Activated T-helper 1 cell treated with anti-CD3 and anti-CD28 coated beads, Interleukin-2, amount 50 U/mL, for 16 hours (primary cell): ENCODE data around the gene DNAJC1.

Source experiments
- DNase-seq, 2 donors: peaks; one replicate each; pipeline ENCODE4 v3.0.0-alpha.2; 2020; ENCODE audit warnings: low read depth in 1 of 2, low spot score in 1 of 2

The DNAJC1 gene

DNA sequence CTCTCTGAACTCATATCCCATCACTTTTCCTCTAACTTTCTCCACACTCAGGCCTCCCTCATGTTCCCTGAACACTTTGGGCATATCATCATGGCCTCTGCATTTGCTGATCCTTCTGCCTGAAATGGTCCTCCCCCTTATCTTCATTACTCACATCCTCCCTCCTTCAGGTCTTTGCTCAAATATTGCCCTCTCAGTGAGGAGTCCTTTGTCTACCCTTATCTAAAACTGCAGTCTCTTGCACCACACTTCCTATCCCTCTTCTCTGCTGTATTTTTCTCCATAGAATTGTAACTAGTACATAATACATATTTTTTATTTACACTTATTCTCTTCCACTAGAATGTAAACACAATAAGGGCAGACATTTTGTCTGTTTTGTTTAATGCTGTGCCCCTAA, 41.7 kb downstream of the DNAJC1 start:
- DNase-seq, result no peak

DNA sequence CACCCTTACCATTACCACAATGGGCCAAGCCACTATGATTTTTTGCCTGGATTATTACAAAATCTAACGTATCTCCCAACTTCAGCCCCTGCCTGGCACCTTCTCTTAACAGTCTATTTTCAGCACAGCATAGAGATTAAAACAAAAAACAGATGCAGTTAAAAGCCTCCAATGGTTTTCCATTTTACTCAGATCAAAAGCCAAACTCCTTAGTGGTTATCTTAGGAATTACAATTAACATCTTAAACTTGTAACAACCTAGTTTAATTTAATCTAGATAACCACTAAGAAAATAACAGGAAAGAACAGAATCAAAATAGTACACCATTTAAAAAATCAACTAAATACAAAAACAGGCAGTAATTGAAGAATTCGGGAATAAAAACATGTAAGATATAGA, 43.5 kb downstream of the DNAJC1 start:
- no peak for DNase-seq

GRCh38 chr10:21954690-21955089, 48.8 kb downstream of the DNAJC1 start:
- DNase-seq, result no peak

GRCh38 chr10:21954132-21954531, 49.4 kb downstream of the DNAJC1 start:
- DNase-seq, result no peak

DNA sequence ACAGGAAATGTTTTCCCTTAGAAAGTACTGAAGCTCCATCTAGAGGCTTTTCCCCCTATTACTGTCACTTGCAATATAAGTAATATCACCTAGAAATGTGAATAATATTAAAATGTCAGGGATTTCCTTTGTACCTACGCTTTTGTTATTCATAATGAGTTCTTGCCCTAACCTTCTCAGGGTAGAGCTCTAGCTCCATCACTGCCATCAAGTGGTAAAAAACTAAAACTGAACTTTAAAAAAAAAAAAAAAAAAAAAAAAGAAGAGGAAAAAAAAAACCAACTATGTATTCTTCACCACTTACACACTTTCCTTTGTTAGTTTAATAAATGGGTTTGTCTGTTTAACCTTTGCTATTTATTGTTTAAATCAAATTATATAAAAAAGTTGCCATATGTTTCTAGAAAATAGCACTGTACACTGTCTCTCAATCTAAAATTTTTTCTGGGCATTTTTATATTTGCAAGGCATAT, 49.9 kb downstream of the DNAJC1 start:
- DNase-seq, result no peak

- DNase-seq, result no peak
Measured at GRCh38 chr10:21950566-21950965, 53.0 kb downstream of the DNAJC1 start.

- no peak for DNase-seq
Measured at GRCh38 chr10:21946946-21947345, 56.6 kb downstream of the DNAJC1 start.

GRCh38 chr10:21944727-21945386, 58.7 kb downstream of the DNAJC1 start:
- DNase-seq, result no peak

- DNase-seq, result no peak
Measured at GRCh38 chr10:21943633-21944265, 59.8 kb downstream of the DNAJC1 start.

DNA sequence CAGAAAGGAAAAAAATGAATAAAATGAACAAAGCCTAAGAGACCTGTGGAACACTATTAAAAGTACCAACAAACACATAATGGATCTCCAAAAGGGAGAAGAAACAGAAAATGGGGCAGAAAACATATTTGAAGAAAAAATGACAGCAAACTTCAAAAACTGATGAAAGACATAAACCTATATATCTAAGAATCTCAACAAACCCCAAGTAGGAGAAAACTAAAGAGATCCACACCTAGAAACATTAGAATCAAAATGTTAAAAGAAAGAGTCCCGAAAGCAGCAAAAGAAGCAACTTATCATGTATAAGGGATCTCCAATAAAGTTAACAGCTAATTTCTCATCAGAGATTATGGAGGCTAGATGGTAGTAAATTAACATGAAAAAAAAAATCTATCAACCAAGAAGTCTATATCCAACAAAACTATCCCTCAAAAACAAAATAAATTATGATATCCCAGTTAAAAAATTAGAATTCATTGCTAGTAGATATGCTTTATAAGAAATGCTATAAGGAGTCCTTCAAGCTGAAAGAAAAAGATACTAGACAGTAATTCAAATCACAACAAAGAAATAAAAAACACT, 68.0 kb downstream of the DNAJC1 start:
- DNase-seq, result no peak

DNA sequence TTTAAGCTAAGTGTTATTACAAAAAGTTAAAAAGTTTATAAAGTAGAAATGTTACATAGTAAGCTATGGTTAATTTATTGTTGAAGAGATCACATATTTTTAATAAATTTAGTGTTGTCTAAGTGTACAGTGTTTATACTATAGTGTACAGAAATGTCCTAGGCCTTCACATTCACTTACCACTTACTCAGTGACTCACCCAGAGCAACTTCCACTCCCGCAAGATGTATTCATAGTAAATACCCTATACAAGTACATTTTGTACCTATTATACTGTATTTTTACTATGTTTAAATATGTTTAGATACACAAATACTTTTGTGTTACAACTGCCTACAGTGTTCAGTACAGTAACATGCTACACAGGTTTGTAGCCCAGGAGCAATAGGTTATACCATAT, 69.2 kb downstream of the DNAJC1 start:
- DNase-seq, result no peak

DNA sequence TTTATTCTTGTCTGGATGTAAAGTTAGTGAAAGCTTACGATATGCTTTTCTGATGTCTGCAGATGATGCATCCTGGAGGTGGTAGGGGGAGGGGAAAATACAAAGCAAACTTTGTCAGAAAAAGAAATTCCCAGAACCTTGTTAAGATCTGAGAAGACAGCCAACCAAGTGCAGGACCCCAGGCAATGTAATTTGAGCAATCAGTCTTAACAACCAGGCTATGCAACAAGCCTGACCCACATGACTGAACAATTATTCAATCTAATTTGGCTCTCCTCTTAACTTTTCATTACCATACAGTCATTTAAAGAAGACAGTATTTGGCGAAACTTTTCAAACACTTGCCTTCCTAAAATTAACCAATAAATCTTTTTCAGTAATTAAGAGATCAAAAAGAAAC, 74.5 kb downstream of the DNAJC1 start:
- no peak for DNase-seq

- no peak for DNase-seq
Measured at GRCh38 chr10:21927631-21928353, 75.7 kb downstream of the DNAJC1 start.

DNA sequence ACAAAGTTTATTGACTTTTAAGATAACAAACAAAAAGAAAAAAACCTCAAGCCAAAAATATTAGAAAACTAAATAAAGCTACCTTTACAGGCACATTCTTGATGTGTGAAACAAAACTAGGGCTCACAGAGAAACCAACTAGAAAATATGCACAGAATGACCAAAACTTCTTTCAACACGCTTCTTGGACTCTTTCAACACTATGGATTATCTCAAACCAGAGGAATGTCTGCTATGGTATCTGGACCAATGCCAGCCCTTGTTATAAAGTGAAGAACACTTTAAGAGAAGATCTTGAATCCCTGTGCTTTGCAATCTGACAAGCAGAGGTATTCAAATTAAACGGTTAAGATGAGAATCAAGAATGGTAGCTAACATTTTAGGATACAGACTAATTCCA, 76.6 kb downstream of the DNAJC1 start:
- no peak for DNase-seq

GRCh38 chr10:21926358-21926925, 77.1 kb downstream of the DNAJC1 start:
- no peak for DNase-seq

DNA sequence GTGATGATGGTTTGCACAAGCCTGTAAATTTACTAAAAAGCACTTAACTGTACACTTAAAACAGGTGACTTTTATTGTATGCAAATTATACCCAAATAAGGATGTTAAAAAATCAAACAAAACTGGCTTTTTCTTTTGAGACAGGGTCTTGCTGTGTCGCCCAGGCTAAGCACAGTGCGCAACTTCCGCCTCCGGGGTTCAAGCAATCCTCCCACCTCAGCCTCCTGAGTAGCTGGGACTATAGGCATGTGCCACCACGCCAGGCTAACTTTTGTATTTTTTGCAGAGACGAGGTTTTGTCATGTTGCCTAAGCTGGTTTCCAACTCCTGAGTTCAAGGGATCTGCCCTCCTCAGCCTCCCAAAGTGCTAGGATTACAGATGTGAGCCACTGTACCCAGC, 77.7 kb downstream of the DNAJC1 start:
- no peak for DNase-seq

DNA sequence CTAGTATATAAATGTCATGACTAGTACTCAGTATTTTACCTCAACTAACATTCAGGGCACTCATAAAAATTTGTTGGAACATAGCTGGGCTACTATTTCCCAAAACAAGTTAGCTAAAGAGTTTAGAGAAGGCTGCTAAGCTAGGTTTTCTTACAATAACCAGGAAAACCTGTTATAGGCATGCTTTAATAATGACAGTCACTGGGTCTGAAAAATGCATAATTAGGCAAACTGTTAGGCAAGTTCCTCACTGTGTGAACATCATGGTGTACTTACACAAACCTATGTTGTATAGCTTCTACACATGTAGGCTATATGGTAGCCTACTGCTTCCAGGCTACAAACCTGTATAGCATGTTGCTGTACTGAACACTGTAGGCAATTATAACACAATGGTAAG, 79.0 kb downstream of the DNAJC1 start:
- DNase-seq, result no peak

GRCh38 chr10:21920633-21921032, 82.9 kb downstream of the DNAJC1 start:
- DNase-seq, result no peak

GRCh38 chr10:21919906-21920305, 83.6 kb downstream of the DNAJC1 start:
- DNase-seq, result no peak

- no peak for DNase-seq
Measured at GRCh38 chr10:21919117-21919516, 84.4 kb downstream of the DNAJC1 start.

GRCh38 chr10:21912625-21913024, 90.9 kb downstream of the DNAJC1 start:
- no peak for DNase-seq

DNA sequence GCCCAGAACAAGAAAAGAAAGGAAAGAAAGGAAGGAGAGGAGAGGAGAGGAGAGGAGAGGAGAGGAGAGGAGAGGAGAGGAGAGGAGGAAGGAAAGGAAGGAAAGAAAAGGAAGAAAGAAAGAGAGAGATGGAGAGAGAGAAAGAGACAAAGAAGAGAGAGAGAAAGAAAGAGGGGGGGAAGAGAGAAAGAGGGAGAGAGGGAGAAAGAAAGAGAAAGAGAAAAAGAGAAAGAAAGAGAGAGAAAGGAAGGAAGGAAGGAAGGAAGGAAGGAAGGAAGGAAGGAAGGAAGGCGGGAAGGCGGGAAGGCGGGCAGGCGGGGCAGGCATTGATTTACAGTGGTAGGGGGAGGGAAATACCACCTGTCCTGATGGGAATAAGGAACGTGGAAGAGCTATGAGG, 92.7 kb downstream of the DNAJC1 start:
- no peak for DNase-seq
